K562 treated with DMSO at 1 percent for 4 hours (cell line): ENCODE data around the gene NDUFA12. TPM values are rescaled to one million over a fixed set of nuclear protein-coding genes. Genes with fewer than 3 reads are reported as not detected.

Experiments
- total RNA-seq: library from RNA; unstranded; fragments of 300-600 nt; gene quantifications from 2 replicates; pipeline ENCODE4 v1.2.3, GENCODE V29; 2022; ENCODE audit not compliant: insufficient read depth

NDUFA12 gene
- 127 and 161 TPM in 2 replicates for total RNA-seq

GRCh38 chr12:95003213-95003920 lies at the start of gene NDUFA12:
Gene NDUFA12 (minus strand): TSS chr12:95003697. CDS start chr12:95003680, 17 bp downstream.

Other genes starting within 250 kb of the NDUFA12 start
- gene NR2C1, start 69.9 kb upstream of the NDUFA12 start, total RNA-seq: 11.5 and 11.9 TPM in 2 replicates
- gene FGD6, start 213.8 kb upstream of the NDUFA12 start, total RNA-seq: 1.8 and 3.4 TPM in 2 replicates
- gene VEZT, start 214.1 kb upstream of the NDUFA12 start, total RNA-seq: 15.0 and 31.8 TPM in 2 replicates